GM21529 (cell line): ENCODE measurements around the gene VSIG10L.
A peak's percentile ranks its signal among the peaks of the same experiment; 100 is the strongest.

Source experiments
- ATAC-seq: cut with Tn5 transposase; IDR thresholded peaks from one replicate; pipeline ENCODE4 v1.9.1; 2021; ENCODE audit not compliant: unreplicated experiment

Gene VSIG10L

DNA sequence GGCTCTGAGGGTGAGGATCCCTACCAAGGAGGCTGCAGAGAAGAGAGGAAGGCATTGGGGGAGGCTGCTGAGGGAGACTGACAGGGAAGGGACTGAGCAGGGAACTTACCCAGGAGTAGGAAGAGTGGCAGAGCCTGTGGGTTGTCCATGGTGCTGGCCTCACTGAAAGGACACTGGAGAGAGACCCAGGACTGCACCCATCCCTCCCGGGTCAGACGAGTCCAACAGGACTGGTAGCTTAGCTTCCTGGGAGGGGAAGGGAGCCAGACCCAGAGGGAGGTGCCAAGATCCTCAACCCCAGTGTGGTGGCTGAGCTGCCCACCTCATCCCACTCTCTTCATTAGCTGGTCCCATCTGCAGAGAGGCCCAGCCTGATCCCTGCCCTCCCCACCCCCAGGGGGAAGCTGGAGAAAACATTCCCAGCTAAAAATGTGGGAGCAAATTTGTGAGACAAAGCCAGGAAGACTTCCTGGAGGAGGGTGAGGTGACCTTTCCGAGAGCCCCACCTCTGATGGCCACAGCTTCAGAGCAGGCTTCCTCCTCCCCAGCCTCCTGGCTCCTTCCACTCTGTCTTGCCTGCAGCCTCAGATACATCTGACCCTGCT, at the start of gene VSIG10L:
TSS of gene VSIG10L (minus strand) at position 164 of the 605 bp plus-strand sequence. CDS start at position 149, 15 bp downstream.
- ATAC-seq, result no peak

DNA sequence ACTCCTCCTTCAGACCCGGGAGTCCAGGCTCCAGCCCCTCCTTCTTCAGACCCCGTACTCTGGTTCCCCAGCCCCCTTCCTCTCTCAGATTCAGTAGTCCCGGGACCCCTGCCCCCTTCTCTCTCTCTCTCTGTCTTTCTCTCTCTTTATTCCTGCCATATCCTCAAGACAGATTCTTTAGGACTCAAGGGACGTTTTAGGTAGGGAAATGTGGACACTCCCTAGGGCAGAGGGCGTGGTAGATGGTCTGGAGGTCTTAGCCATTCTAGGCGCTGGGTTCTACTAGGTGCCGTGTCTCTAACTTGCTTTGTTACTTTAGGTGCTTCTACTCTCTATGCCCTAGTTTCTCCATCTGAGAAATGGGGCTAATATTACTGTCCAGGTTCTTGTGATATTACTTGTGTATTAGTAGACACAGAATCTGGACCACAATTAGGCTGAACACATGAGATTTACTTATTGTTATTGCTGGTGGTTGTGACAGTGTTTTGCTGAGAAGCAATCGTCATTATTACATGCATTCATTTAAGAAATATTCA, 49.2 kb upstream of the VSIG10L start:
- no peak for ATAC-seq

DNA sequence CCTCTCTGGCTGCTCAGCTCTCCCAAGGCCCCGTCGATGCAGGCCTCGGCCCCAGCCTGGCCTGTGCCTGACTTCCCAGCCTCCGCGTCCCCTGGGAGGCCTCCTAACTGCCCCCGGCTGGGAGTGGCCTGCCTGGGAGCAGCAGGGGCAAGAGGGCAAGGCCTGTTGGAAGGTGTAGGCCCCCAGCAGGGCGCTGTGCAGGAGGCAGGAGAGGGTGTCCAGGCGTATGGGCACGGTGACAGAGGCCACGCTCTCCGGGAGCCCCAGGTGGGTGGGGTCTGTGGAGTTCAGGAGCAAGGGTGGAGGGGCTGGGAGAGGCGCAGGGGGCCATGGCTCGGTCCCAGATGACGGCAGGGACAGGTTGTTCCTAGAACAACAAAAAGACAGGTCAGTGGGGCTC, 47.2 kb upstream of the VSIG10L start:
- no peak for ATAC-seq

GRCh38 chr19:51387924-51388389, 46.0 kb upstream of the VSIG10L start, which contains the start of gene LIM2:
TSS of gene LIM2 (minus strand) at chr19:51387974. CDS start at chr19:51387443, 531 bp downstream.
- no peak for ATAC-seq

DNA sequence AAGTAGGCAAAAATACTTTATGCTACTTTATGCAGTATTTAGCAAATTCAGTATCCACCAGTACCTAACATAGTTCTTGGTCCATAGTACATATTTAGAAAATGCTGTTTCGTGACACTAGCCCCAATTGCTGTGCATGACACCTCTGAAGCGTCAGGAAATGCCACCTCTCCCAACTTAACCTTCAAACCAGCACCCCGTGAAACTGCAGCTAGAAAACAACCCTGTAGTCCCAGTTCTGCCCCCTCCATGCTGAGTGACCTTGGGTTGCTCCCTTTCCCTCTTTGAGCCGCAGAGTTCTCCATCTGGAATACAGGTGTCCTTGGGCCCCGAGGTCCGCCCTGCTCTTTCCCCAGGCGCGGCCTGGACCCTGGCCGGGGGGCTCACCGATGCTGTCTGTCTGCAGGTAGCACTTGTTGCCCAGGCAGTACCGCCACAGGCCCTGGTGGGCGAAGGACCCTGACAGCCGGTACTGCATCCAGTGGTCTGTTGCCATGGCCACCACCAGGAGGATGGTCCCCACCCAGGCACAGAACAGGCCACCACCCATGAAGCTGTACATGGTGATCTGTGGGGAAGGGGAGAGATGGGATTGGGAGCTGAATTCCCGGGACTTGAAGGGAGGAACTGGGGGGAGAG, 45.1 kb upstream of the VSIG10L start:
- no peak for ATAC-seq

DNA sequence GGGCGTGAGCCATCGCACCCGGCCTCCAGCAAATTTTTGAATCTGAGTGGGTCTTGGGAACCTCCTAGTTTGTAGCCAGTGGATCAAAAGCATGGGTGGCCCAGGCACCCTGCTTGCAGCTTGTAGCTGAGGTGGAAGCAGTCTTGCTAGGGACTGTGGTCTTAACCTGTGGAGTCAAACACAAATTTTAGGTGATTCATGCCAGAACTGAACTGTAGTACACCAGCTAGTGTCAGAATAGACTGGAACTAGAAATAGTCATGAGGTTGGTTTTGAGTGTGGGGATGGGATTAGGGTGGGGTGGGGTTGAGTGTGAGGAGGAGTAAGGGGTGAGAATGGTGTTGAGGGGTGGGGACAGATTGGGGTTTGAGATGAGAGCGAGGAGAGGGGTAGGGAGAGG, 40.1 kb upstream of the VSIG10L start:
- no peak for ATAC-seq

- no peak for ATAC-seq
Measured at GRCh38 chr19:51380379-51380778, 38.4 kb upstream of the VSIG10L start.

DNA sequence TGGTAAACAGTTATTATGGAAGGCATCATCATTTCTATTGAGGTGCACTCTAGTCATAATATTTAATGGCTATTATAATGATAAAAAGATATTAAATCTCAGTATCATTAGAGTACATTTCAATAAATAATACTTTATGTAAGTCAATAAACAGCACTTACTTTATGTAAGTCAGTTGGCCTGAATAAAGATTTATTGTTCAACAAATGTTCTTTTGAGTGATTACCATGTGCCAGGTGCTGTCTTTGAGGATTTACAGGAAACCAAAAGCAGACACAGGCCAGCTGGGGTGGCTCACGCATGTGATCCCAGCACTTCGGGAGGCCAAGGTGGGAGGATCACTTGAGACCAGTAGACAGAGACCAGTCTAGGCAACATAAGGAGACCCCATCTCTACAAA, 35.5 kb upstream of the VSIG10L start:
- no peak for ATAC-seq

DNA sequence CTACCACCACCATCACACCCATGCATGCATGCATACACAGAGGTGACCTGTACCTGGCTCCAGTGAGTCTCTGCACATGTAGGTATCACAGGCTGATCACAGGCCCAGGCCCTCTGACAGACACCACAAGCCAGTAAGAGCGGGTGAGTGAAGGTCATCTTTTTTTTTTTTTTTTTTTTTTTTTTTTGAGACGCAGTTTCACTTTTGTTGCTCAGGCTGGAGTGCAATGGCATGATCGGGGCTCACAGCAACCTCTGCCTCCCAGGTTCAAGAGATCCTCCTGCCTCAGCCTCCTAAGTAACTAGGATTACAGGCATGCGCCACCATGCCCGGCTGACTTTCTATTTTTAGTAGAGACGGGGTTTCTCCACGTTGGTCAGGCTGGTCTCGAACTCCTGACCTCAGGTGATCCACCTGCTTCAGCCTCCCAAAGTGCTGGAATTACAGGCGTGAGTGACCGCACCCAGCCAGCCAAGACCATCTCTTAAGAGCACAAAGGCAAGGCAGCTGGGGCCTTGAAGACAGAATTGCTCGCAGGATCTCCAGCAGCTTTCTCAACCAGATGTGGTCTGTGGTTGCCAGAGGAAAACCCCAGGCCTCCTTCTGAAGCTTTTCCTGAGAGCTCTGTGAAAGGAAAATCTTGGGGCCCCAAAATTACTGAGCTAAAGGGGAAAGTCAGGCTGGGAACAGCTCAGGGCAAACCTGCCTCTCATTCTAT, 33.7 kb upstream of the VSIG10L start:
- ATAC-seq, result no peak

DNA sequence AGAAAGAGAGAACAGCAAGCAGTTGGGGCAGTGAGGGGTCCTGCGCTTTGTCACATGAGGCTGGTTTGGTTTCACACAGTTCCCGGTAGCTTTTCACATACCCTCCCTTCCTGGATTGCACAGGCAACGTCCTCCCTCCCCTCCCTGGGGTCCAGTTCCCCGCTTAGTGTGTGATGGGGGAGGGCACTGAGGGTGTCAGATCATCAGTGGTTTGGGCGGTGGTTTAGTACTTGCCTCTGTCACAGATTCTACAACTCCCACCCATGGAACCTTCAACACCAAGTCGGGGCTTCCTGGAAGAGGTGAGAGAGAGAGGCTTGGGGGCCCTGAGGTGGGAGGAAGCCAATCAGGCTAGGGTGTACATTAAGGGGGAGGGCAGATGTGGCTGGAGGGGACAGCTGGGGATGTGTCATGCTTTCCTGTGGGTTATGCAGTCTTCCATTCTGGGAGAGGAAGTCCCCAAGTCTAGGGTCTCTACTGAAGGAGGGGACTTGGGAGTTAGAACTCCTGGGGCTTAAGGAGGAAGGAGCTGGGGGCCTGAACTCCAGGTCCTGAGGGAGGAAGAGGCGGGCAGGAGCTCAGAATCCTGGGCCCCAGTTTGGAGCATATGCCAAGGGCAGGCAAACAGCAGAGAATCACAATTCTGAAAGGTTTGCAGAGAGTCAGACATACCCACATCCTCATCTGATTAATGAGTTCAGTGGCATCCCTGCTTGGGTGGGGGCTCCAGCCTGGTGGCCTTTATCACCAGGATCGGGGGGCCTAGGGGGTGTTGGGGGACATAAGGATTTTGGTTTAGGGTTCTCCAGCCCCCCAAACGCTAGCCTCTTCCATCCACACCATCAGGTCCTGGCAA, 30.9 kb upstream of the VSIG10L start, which contains the start of gene NKG7:
TSS of gene NKG7 (minus strand) at position 6 of the 856 bp plus-strand sequence. CDS start 119 bp downstream, outside the sequence.
- no peak for ATAC-seq

GRCh38 chr19:51372021-51372648, 30.2 kb upstream of the VSIG10L start:
- no peak for ATAC-seq

- no peak for ATAC-seq
Measured at GRCh38 chr19:51371186-51371690, 29.3 kb upstream of the VSIG10L start.

- no peak for ATAC-seq
Measured at GRCh38 chr19:51370230-51370629, 28.3 kb upstream of the VSIG10L start.

- no peak for ATAC-seq
Measured at GRCh38 chr19:51368366-51369282, 26.7 kb upstream of the VSIG10L start, which contains the start of gene CLDND2. TSS of gene CLDND2 (minus strand) at chr19:51369003. CDS start at chr19:51368577, 426 bp downstream.

GRCh38 chr19:51367565-51368365, 25.8 kb upstream of the VSIG10L start:
- peak; percentile 77 for ATAC-seq

GRCh38 chr19:51367255-51367564, 25.3 kb upstream of the VSIG10L start:
- no peak for ATAC-seq

- ATAC-seq, result peak; percentile 49
Measured at GRCh38 chr19:51366389-51367254, 24.7 kb upstream of the VSIG10L start.
